GM10847 (cell line): ENCODE measurements around the gene GREM1.

Experiments used
- POLR2A ChIP-seq: IDR thresholded peaks from 2 replicates; pipeline ENCODE4 v1.6.1; 2011; ENCODE audit not compliant: insufficient read length; ENCODE audit errors: extremely low read depth

The GREM1 gene

DNA sequence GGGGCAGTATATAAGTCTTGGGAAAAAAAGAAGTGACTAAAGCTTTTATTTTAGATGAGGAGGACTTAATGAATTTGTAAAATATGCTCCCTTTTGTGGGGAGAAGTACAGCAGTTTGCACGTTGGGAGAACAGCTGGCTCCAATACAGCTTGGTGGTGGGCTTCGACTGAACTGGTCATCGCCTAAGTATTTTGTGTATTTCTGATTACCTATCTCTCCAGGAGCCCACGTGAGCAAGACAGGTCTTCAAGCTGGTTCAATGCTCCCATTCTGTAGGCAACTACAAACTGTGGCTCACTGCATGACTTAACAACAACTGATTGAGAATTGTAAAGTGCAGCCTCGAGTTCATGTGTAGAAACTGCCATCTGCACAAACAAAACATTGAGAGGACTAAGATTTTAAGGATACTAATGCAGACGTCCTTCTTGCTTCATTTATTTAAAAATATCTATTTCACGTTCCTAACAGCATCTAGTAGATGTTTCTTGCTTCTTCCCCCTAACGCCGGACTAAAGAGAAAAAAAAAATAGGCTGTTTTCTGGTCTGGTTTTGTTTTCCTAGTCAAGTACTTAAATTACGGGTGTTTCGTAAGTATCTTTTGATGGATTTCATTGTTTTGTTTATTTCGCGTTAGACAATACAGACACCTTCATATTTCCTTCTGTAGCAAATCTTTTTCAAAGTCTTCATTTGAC is 1.4 kb upstream of the GREM1 start:
- no peak for TF ChIP-seq POLR2A

DNA sequence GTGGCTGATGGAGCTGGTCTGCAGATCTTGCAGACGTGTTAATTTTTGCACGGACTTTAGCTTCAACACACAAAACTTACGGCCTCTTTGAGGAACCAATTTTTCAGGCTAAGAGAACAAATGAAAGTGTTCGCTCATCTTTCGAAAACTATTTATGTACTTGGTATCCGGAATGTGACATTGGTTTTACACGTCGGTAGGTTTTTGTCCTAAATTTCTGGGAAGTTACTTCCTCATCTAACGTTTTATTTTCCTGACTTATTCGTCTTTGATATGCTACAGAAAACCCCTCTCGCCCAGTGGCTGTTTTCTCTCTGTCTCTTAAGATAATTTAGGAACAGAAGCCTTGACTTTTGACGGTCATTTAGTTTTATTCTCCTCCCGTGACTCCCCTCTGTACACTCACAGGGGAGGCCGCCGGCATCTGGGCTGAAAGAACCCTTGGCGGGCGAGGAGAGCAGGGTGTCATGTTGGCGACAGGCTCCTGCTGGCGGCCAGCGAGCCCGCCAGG is 834 bp upstream of the GREM1 start:
- no peak for TF ChIP-seq POLR2A

DNA sequence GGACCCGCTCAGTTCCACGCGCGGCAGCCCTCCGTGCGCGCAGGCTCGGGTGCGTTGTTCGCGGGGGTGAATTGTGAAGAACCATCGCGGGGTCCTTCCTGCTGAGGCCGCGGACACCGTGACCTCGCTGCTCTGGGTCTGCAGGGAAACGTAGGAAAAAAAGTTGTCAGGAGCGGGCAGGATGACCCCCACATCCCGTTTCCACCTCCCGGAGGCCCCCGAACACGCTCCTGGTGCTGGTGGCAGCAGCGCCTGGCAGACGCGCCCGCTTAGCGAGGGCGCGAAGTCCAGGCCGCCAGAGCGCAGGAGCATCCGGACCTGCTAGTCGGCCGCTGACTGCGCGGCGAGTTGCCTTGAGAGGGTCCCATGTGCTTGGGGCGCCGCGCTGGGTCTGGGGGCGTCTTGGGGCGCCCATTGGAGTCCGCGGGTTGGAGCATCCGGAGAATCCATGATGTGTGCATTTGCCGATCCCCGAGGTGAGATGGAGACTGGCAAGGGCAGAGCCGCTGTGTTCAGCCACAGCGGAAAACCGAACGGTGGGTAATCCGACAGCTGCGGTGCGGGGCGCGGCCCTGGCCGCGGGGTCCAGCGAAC is 520 bp downstream of the GREM1 start:
- no peak for TF ChIP-seq POLR2A

DNA sequence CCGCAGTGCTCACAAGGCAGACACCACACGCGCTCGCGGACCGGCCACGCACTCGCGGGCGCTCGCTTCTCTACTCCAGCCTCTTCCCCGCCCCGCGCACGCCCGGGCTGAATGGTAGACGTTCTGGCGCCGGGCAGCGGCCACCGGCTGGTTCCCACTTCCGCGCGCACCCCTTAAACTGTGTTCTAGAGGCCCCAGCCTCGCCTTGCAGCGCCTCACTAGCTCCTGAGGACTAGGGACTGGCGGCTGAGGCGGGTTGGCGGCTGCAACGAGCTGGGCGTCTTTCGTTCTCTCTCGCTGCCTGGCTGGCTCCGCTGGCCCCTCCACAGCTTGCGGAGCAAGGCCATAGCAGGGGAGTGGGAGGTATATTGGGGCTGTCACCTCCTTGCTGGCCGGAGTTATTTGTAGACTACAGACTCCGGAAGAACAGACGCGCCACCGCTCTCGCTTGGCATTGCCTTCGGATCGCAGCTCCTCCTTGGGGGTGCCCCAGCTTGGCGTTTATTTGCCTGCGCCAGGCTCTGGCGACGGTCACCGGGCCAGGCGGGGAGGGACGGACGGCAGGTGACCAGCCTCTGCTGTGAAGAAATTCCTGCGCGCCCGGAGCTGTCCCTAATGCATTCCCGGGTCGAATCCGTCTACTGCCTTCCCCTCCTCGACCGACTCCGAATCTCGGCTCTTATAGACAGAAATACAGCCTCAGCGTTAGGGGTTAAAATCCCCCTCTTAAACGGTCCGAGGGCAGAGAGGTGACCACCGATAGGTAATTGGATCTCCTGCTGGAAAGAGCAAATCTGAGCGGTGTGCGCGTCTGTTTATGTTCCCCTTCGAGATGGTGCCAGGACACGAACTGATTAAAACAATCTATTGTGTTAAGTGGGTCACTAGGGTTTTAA is 1.3 kb downstream of the GREM1 start:
- no peak for TF ChIP-seq POLR2A

DNA sequence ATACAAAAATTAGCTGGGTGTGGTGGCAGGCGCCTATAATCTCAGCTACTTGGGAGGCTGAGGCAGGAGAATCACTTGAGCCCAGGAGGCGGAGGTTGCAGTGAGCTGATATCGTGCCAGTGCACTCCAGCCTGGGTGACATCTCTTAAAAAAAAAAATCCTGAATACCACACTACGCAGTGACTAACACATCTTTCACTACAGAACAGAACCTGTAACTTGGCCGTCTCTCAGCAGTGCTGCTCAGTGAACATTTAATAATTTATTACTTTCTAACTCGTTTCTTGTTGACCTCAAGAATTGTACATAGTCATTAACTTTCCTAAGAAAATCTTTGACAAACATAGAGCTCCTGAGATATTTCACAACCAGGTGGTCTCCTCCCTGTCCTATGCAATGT is 3.8 kb downstream of the GREM1 start:
- TF ChIP-seq POLR2A = no peak

GRCh38 chr15:32722136-32722535 is 4.3 kb downstream of the GREM1 start:
- no peak for TF ChIP-seq POLR2A

DNA sequence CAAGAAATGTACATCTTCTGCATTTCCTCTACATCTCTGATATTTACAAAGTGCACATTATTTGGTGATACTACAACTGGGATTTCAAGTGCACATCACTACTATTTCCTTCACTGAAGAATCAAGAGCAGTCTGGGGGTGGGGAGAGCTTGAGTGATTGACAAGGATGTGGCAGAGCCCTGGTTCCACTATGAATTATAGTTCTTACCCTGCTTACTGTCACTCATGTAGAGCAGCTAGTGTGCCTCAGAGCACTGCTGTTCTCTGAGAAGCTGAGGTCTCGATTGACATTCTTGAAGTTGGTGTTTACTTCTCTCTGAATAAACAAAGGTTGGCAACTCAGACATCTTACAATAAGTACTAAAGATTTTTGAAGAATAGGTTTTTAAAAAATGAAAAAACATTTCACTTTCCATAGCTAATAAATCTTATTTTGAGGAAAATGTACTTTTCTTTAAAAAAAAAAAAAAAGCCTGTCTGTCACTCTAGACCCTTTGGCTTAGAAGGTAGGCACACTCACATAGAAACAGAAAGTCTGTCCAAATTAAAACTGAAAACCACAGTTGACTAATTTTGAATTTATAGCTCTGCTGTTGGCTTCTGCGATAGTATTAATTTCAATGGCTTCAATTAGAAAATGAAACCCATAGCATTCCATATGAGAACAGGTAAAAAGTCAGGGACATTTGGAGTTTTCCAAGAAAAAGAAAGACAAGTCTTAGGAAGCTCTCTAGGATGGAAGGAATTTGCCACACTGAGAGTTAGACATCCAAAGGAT is 5.6 kb downstream of the GREM1 start:
- no peak for TF ChIP-seq POLR2A

DNA sequence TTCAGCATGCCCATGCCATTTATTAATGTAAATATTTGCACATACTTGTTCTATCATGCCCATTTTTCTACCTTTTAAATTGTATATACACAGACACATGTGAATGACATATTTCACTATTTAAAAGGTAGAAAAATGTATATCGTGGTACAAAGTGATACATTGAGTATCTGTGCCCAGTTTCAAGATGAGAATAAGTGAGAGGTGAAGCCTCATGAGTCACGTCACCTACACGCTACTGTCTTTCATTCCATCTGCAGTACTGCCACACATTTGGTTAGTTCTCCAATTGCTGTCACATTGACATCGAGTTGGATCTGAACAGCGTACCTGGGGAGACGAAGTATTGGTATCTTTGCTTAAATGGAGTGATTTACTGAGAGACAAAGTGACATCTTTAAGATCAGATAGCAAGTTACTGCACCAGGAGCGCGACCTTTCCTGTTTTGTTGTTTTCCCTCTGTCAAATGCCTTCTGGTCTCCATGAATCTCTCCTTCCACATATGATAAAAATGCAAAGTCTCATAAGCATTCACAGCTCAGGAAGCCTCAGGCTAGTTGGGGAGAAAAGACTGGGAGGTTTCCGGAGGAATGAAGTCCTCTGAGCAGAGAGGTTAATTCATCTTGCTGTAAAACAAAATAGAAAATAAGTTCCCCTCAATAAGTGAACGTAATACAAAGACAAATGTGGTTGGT is 12.0 kb downstream of the GREM1 start:
- TF ChIP-seq POLR2A = no peak

DNA sequence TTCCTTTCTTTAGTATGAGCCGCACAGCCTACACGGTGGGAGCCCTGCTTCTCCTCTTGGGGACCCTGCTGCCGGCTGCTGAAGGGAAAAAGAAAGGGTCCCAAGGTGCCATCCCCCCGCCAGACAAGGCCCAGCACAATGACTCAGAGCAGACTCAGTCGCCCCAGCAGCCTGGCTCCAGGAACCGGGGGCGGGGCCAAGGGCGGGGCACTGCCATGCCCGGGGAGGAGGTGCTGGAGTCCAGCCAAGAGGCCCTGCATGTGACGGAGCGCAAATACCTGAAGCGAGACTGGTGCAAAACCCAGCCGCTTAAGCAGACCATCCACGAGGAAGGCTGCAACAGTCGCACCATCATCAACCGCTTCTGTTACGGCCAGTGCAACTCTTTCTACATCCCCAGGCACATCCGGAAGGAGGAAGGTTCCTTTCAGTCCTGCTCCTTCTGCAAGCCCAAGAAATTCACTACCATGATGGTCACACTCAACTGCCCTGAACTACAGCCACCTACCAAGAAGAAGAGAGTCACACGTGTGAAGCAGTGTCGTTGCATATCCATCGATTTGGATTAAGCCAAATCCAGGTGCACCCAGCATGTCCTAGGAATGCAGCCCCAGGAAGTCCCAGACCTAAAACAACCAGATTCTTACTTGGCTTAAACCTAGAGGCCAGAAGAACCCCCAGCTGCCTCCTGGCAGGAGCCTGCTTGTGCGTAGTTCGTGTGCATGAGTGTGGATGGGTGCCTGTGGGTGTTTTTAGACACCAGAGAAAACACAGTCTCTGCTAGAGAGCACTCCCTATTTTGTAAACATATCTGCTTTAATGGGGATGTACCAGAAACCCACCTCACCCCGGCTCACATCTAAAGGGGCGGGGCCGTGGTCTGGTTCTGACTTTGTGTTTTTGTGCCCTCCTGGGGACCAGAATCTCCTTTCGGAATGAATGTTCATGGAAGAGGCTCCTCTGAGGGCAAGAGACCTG is 13.2 kb downstream of the GREM1 start:
- no peak for TF ChIP-seq POLR2A

GRCh38 chr15:32732574-32733157 is 14.9 kb downstream of the GREM1 start:
- no peak for TF ChIP-seq POLR2A

DNA sequence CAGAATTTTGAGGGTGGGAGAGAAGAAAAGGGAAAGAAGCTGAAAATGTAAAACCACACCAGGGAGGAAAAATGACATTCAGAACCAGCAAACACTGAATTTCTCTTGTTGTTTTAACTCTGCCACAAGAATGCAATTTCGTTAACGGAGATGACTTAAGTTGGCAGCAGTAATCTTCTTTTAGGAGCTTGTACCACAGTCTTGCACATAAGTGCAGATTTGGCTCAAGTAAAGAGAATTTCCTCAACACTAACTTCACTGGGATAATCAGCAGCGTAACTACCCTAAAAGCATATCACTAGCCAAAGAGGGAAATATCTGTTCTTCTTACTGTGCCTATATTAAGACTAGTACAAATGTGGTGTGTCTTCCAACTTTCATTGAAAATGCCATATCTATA is 15.5 kb downstream of the GREM1 start:
- no peak for TF ChIP-seq POLR2A

DNA sequence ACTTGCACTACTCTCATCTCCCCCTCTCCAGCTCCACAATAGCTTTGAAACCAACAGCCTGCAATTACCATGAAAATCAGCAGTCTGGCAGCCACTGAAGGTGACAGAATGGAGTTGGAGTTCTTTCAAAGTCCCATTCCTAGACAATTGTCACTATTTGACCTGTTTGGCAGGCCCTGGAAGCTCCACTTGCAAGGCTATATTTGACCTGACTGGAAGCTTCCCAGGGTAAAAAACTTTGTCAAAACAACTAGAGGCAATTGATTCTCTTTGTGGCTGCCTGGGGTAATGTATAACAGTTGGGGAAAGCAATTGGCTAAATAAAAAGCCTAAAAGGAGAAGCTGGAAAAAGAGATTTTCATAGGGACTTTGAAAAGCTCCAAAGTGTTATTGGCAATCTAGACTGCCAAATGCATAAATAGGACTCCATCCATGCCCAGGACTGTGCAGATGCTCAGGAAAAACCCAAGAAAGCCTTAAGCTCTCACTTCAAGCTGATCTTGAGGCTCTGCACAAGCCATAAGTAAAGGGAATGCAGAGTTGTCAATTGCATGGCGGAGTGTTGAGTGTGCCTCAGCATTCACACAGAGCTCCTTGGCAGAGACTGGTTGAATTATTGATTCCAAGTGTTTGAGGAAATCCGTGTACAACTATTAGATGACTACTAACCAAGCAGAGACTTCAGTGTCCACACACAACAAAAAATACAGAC is 18.3 kb downstream of the GREM1 start:
- no peak for TF ChIP-seq POLR2A

DNA sequence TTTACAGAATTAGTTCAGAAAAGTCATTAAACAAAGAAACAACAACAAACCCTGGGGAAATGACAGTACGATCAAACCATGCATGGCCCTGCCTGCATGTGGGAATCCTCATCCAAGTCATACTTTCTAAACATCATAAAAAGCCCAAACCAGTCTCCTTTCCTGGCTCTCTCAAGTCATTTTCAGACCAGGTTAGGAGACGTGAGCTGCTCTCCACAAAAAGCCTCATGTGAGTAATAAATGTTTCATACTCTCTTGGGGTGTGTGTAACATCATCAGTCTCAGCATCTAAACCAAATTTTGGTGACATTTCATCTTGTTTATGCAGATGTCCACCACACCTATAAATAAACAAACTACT is 18.9 kb downstream of the GREM1 start:
- no peak for TF ChIP-seq POLR2A

- TF ChIP-seq POLR2A = no peak
Observed at GRCh38 chr15:32737304-32737703, 19.5 kb downstream of the GREM1 start.
